PC-9 (cell line): ENCODE data around the gene SLC27A2. TPM values are rescaled to one million over a fixed set of nuclear protein-coding genes. Genes with fewer than 3 reads are reported as not detected.
"Not testable (repeated sequence)": the region's sequence is repeated elsewhere in the genome, so short reads cannot be mapped to it uniquely, and the experiment has no call there.

ENCODE experiments used
- BruUV-seq: library from RNA; stranded (reverse); fragments of 400-500 nt; replicated peaks from 2 replicates; lab custom pipeline; 2021; lab: Mats Ljungman, UMichigan
- CTCF ChIA-PET: fragments of 300-600 bp; sonication (Branson Sonifier 250); formaldehyde crosslinking; loops from one replicate; lab custom pipeline; 2022; ENCODE audit warnings: antibody characterized with exemption; lab: Charles Lee
- POLR2A ChIA-PET: fragments of 300-600 bp; sonication (Branson Sonifier 250); formaldehyde crosslinking; loops from one replicate; lab custom pipeline; 2022; ENCODE audit warnings: antibody characterized with exemption; ENCODE audit not compliant: unreplicated experiment; lab: Charles Lee
- DNase-seq, 2 experiments: peaks; one replicate each; pipeline versions ENCODE4 v3.0.0 to v3.0.0-alpha.2; 2015 to 2022; ENCODE audit warnings: mixed read lengths in 1 of 2
- H2AFZ ChIP-seq: fragments of 200-600 bp; sonication (generic); 2 replicates; pipeline ENCODE4 v1.8.1; 2017; ENCODE audit warnings: antibody characterized with exemption
- H3F3A ChIP-seq: fragments of 200-600 bp; sonication (generic); 2 replicates; pipeline ENCODE4 v1.8.1; 2017; ENCODE audit warnings: antibody characterized with exemption, mild to moderate bottlenecking, low read depth; ENCODE audit not compliant: insufficient read depth
- H3K27ac ChIP-seq: fragments of 200-600 bp; sonication (generic); 2 replicates; pipeline ENCODE4 v1.6.1; 2016; ENCODE audit warnings: mixed run types
- H3K27me3 ChIP-seq: fragments of 200-600 bp; sonication (generic); 2 replicates; pipeline ENCODE4 v1.6.1; 2016; ENCODE audit warnings: low read depth, mixed run types; ENCODE audit not compliant: insufficient read depth
- H3K36me3 ChIP-seq: fragments of 200-600 bp; sonication (generic); 2 replicates; pipeline ENCODE4 v1.6.1; 2016; ENCODE audit warnings: low read depth, mixed run types
- H3K4me1 ChIP-seq: fragments of 200-600 bp; sonication (generic); replicated peaks from 2 replicates; pipeline ENCODE4 v1.6.1; 2016; ENCODE audit warnings: mixed run types; ENCODE audit not compliant: insufficient read depth
- H3K4me2 ChIP-seq: fragments of 200-600 bp; sonication (generic); 2 replicates; pipeline ENCODE4 v1.6.1; 2017; ENCODE audit warnings: mixed run types
- H3K4me3 ChIP-seq: fragments of 200-600 bp; sonication (generic); 2 replicates; pipeline ENCODE4 v1.6.1; 2016; ENCODE audit warnings: mixed run types
- H3K79me2 ChIP-seq: fragments of 200-600 bp; sonication (generic); 2 replicates; pipeline ENCODE4 v1.6.1; 2017; ENCODE audit warnings: low read depth, mixed run types
- H3K9me2 ChIP-seq: fragments of 200-600 bp; sonication (generic); 2 replicates; pipeline ENCODE4 v1.8.1; 2017; ENCODE audit warnings: mild to moderate bottlenecking; ENCODE audit not compliant: insufficient read depth
- H3K9me3 ChIP-seq: fragments of 200-600 bp; sonication (generic); 2 replicates; pipeline ENCODE4 v1.8.1; 2016; ENCODE audit warnings: low read depth; ENCODE audit not compliant: insufficient read depth
- H4K20me1 ChIP-seq: fragments of 200-600 bp; sonication (generic); 2 replicates; pipeline ENCODE4 v1.8.1; 2017; ENCODE audit not compliant: insufficient read depth
- CTCF ChIP-seq: fragments of 200-600 bp; sonication (generic); conservative IDR thresholded peaks from 2 replicates; pipeline ENCODE4 v1.6.1; 2017; ENCODE audit warnings: mixed run types, antibody characterized with exemption, mild to moderate bottlenecking, moderate library complexity
- EZH2 ChIP-seq: fragments of 200-600 bp; sonication (generic); IDR thresholded peaks from 2 replicates; pipeline ENCODE4 v1.8.0; 2017; ENCODE audit warnings: antibody characterized with exemption, low read depth
- intact Hi-C: fragments of 100-400 bp; cut with micrococcal nuclease; formaldehyde crosslinking; loops from one replicate; pipeline ENCODE4 v1.10.0; 2022; ENCODE audit not compliant: unreplicated experiment
- total RNA-seq: library from RNA; stranded (reverse); gene quantifications from 2 replicates; pipeline ENCODE4 v1.2.3, GENCODE V29; 2021

Gene SLC27A2
- total RNA-seq, 1 experiment from 2014 or later: 7.5 TPM

GRCh38 chr15:50187525-50187924 is 5.5 kb downstream of the SLC27A2 start:
- Histone ChIP-seq H3K27ac (no peak overlapping the region), H3F3A (peaks cover 4% of the 10 kb centered on the region; the same call in 1 of the 2 replicates), H3K27me3 (no peaks in the 10 kb centered on the region), H3K4me2 (no peak overlapping the region), H2AFZ (no peak overlapping the region), H3K9me3 (no peaks in the 10 kb centered on the region), H4K20me1 (no peaks in the 10 kb centered on the region), H3K36me3 (no peaks in the 10 kb centered on the region), H3K4me3 (no peak overlapping the region), H3K9me2 (no peaks in the 10 kb centered on the region; the same call in 1 of the 2 replicates), H3K79me2 (peaks cover 28% of the 10 kb centered on the region), H3K4me1 (peaks cover 9% of the 10 kb centered on the region)
- ChIA-PET CTCF (interaction anchor here (0.6 to 0.7 kb wide), 2 partner anchors 14 to 129 kb away, joined by 3 to 7 read pairs; no protein-coding TSS in a partner anchor), POLR2A (no interaction called here)
- intact Hi-C loops: no loop called here
- no peak for TF ChIP-seq EZH2
- no peak for TF ChIP-seq CTCF
- no TSS peak for BruUV-seq
- no peak for DNase-seq

- POLR2A ChIA-PET: no interaction called here
Observed at GRCh38 chr15:50187997-50188396, 6.0 kb downstream of the SLC27A2 start.

GRCh38 chr15:50188793-50189192 is 6.8 kb downstream of the SLC27A2 start:
- H3K4me2 ChIP-seq, POLR2A ChIA-PET, DNase-seq, H4K20me1 ChIP-seq, H3K4me3 ChIP-seq, intact Hi-C loops, H3K4me1 ChIP-seq, H3K9me2 ChIP-seq, BruUV-seq, H2AFZ ChIP-seq, H3K27me3 ChIP-seq, H3K9me3 ChIP-seq, CTCF ChIA-PET, H3K36me3 ChIP-seq, H3K27ac ChIP-seq, H3F3A ChIP-seq: not testable (repeated sequence)
- peaks cover 18% of the 10 kb centered on the region for H3K79me2 ChIP-seq

More at GRCh38 chr15:50187997-50188396, 6.0 kb downstream of the SLC27A2 start:
- H3K79me2 ChIP-seq: peaks cover 25% of the 10 kb centered on the region
- peaks cover 4% of the 10 kb centered on the region; the same call in 1 of the 2 replicates for H3F3A ChIP-seq
- H3K4me3 ChIP-seq: no peak overlapping the region
- H3K27me3 ChIP-seq: no peaks in the 10 kb centered on the region
- CTCF ChIA-PET: interaction anchor here (0.6 to 0.7 kb wide), 2 partner anchors 14 to 128 kb away, joined by 3 to 7 read pairs; no protein-coding TSS in a partner anchor
- intact Hi-C loops: no loop called here
- H3K36me3 ChIP-seq: no peaks in the 10 kb centered on the region
- H3K4me2 ChIP-seq: no peak overlapping the region
- no peaks in the 10 kb centered on the region for H4K20me1 ChIP-seq
- H2AFZ ChIP-seq: no peak overlapping the region
- no TSS peak for BruUV-seq
- H3K9me3 ChIP-seq: no peaks in the 10 kb centered on the region
- no peak overlapping the region for H3K27ac ChIP-seq
- peaks cover 8% of the 10 kb centered on the region for H3K4me1 ChIP-seq
- H3K9me2 ChIP-seq: no peaks in the 10 kb centered on the region; the same call in 1 of the 2 replicates
- no peak for DNase-seq
- TF ChIP-seq EZH2 (no peak), CTCF (no peak)

GRCh38 chr15:50189633-50190032 is 7.6 kb downstream of the SLC27A2 start:
- intact Hi-C loops: no loop called here
- Histone ChIP-seq H4K20me1 (no peaks in the 10 kb centered on the region), H3K4me1 (no peaks in the 10 kb centered on the region), H3K27me3 (no peaks in the 10 kb centered on the region), H3K36me3 (no peaks in the 10 kb centered on the region), H3K79me2 (peaks cover 12% of the 10 kb centered on the region), H3K4me3 (no peak overlapping the region), H3K9me3 (no peaks in the 10 kb centered on the region), H3K9me2 (no peaks in the 10 kb centered on the region; the same call in 1 of the 2 replicates), H3K27ac (no peak overlapping the region), H3K4me2 (no peak overlapping the region), H2AFZ (no peak overlapping the region), H3F3A (no peaks in the 10 kb centered on the region)
- ChIA-PET CTCF (no interaction called here), POLR2A (interaction anchor here (0.6 kb wide), 1 partner anchor 52 kb away, joined by 4 read pairs; no protein-coding TSS in a partner anchor)
- no peak for DNase-seq
- no TSS peak for BruUV-seq
- TF ChIP-seq EZH2 (no peak), CTCF (no peak)
